GM23248 (cell line): Measurements from ENCODE around the gene QSOX1.

ENCODE experiments used
- EZH2 ChIP-seq: fragments of 200-600 bp; sonication (generic); IDR thresholded peaks from 2 replicates; pipeline ENCODE4 v1.6.1; 2018; ENCODE audit warnings: antibody characterized with exemption, mild to moderate bottlenecking; ENCODE audit not compliant: insufficient read depth, poor library complexity, severe bottlenecking
- EZH2phosphoT487 ChIP-seq: fragments of 200-600 bp; sonication (generic); IDR thresholded peaks from 2 replicates; pipeline ENCODE4 v1.6.1; 2018; ENCODE audit warnings: antibody characterized with exemption, moderate library complexity, mild to moderate bottlenecking, low read depth; ENCODE audit not compliant: insufficient read depth

- TF ChIP-seq EZH2 = no peak
- TF ChIP-seq EZH2phosphoT487 = no peak
Measured at GRCh38 chr1:180136331-180136967, 18.2 kb upstream of the QSOX1 start.
